Dedifferentiated amniotic fluid mesenchymal stem cell (primary cell): ENCODE data around the gene L3HYPDH.

Experiments
- DNase-seq: peaks from one replicate; pipeline ENCODE4 v3.0.0-alpha.2; 2016; ENCODE audit errors: extremely low spot score

Gene L3HYPDH

DNA sequence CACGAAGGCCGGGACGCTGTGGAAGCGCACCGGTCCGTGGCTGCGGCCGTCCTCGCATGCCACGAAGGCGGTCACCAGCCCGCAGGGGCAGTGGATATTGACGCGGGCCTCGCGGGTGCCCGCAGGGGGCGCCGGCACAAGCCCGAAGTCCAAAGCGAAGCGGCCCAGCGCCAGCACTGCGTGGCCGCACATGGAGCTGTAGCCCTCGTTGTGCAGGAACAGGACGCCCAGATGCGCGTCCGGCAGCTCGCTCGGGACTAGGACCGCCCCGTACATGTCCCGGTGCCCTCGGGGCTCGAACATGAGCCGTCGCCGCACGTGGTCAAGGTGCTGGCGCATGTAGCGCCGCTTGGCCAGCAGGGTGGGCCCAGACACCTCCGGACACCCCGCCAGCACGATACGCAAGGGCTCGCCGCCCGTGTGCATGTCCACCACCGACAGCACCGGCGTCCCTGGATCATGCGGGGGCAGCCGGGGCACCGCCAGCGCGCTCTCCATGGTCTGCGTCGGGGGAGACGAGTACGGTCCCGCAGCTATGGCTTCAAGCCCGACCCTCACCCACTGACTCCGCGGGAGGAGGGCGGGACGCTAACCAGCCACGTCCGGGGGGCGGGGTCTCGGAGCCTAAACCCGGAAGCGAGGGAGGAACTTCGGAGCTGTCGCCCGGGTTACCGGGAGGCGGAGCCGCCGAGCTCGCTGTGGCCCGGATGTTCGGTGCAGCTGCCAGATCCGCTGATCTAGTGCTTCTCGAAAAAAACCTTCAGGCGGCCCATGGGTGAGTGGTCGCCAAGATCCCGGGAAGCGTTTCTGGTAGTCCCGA, at the start of gene L3HYPDH, which contains the start of gene JKAMP:
Gene L3HYPDH, minus strand, starts transcription at position 590 of the 820 bp plus-strand sequence. Its CDS starts 92 bp downstream, at position 498.
Gene JKAMP, plus strand, starts transcription at position 699 of the 820 bp plus-strand sequence. Its CDS starts 73 bp downstream, at position 772.
- peak; percentile 97 for DNase-seq

DNA sequence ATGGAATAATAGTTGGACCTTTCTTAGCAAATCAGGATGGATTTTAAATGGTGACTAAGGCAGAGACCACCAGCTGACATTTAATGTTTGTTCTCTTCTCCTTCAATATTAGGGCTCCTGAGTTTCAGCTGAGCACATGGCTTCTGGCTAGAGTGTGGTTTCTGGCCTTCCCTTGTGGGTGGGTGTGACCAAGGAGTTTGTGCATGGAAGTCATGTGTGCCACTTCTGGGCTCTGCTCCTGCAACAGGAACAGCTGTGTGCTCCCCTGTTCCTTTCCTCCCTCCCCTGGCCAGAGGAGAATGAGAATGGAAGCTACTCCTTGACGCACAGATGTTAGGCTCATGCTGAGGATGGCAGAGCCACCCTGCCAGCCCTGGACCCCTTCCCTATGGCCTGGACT, 48.2 kb upstream of the L3HYPDH start:
- DNase-seq = no peak

DNA sequence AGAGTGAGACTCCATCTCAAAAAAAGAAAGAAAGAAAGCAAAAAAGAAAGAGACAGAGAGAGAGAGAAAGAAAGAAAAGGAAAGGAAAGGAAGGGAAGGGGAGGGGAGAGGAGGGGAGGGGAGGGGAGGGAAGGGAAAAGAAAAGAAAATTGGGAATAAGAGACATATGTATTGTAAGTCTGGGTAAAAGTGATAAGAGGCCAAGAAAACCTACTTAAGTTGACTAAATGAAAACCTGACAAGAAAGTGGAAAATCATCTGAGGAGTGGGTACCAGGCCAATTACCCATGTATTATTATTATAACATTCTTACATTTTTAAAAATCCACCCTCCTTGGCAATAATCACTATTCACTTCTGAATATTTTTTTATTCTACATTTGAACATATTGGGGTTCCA, 46.1 kb upstream of the L3HYPDH start:
- no peak for DNase-seq

DNA sequence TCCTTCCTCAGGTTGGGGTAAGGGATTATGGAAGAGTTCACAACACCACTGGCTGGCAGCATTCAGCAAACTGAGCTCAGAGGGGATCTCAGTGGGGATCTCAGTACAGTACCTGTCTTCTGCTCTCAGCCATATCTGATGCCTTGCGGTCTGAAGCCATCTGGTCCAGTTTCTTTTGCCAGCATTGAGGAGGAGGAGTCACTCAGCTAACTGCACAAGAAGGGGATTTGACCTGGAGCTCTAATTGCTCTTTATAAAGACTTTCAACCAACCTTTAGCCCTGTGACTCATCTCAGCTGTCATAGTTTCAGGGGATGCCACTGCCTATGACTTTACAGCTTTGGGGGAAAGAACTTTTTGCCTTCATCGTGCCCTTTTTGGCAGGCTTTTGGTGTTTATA, 45.0 kb upstream of the L3HYPDH start:
- DNase-seq = no peak

DNA sequence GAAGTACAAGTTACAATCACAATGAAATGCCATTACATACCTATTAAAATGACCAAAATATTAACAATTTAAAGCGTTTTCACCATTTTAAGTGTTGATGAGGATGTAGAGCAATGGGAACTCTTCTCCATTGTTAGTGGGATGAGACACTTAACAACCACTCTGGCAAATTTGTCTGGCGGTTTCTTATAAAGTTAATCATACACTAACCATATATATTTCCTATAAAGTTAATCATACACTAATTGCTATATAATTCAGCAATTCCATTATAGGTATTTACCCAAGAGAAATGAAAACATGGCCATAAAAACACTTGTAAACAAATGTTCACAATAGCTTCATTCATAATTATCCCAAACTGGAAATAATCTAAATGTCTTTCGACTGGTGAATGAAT, 36.0 kb upstream of the L3HYPDH start:
- no peak for DNase-seq

DNA sequence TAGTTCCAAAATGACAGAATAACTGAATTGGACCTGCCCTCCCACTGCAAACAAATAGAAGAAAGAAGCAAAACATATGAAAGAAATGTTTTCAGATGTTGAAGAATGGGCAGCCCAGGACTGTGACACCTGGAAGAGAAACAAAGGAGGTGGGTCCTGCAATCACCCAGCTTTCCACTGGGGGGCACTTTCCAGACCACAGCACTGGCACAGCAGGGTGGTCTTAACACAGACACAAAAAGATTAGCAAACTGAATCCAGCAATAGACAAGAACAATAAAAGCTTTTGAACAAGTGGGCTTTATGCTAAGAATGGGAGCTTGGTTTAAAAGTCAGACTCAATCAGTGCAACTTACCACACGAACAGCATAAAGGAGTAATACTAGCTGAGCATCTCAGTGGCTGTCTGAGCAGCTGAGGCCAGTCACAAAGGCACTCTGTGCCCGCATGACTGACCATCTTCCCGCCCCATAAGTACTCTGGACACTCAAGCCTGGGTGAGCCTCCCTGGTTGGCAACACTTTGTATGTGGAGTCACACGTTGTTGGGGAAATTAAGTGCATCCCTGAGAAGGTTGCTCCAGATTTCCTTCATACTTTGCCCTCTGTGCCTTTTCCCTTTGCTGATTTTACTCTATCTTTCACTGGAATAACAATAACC, 27.8 kb upstream of the L3HYPDH start:
- no peak for DNase-seq

DNA sequence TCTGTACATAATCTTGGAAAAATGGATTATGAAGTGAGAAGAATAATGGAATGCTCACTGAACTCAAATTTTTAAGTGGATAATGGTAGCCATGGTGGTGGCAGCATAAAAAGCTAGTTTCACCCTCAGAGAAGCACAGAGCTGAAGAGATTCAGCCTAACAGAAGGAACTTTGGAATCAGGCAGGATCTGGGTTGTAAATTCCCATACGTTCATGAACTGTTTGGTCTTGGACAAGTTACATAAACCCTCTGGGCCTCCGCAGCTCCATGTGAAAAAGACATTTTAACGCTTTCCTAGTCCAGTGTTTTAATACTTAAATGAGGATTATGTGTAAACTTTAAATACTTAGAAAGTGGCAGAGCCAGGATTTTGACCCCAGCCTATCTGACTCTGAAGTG, 26.8 kb upstream of the L3HYPDH start:
- DNase-seq = no peak

DNA sequence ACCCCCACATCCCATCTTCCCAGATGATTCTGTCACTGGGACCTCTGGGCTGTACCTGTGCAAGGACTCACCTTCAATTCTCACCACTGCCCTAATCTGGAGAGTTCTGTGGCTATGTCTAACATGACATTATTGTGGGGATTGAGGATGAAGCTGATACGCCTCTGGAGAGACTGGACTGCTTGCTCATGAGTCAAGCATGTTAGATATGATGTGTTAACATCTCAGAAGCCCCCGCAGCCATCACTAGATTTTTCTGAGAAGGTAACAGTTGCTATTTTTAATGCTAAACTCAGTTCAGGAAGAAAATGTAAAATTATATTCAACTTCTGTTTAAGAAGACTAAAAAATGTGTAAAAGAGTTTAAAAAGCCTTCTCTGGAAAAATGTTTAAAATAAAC, 25.8 kb upstream of the L3HYPDH start:
- no peak for DNase-seq

DNA sequence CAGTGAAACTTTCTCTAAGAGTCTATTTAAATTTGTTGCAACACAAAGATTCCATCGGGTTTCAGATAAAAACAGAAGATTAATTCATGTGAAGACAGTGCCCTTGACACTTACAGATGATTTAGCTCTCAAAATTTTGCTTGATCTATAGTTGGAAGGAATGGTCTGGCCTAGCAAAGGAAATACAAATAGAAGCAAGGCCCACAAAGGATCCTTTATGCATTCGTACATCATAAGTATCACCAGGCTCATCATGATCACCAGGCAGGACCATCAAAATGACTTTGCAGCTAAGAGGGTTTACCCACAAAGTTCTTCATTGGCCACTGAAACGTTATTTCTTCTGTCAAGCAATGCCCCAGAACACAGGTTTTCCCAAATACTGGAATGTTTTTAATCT, 24.9 kb upstream of the L3HYPDH start:
- no peak for DNase-seq

DNA sequence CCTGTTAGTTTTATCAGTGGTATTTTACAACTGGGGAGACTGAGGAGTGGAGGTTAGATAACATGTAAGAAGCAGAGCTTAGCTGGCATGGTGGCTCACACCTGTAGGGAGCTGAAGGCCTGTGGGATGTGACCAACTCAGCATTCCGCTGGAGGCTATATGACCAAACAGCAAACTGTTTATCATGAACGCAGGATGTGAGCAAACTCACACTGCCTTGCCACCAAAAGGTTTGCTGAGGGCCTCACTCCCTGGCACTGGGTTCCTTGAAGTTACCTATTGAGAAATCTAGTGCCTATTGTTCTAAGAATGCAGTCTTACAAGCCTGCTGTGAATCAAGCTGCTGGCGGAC, 23.5 kb upstream of the L3HYPDH start:
- no peak for DNase-seq

DNA sequence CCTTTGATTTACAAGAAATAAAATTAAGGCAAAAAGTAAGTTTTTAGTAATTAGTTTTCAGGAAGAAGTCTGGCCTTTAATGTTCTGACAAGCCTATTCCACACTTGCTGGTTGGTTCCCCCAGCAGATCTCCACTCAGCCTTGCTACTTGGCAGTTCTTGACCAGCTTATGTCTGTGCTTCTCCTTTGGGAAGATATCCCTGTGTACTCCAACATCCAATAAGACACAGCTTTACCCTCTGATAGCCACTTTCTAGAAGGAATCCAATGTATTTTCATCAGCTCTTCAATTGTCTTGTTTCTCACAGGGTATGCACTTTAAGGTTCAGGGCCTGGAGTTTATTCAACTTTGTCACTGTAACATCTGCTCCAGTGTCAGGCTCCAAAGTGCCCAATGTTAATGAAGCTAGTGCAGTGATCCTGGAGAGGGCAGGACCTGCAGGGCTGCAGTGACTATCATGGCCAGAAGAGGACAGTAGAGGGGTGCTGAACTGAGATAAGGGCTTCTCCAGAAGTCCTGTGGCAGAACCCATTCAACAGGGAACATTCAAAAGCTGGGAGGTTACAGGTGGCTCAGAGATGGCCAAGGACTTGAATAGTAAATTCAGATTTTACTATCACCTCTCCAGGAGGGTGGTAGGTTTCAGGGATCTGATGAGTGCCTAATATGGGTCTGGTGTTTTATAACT, 23.0 kb upstream of the L3HYPDH start:
- no peak for DNase-seq

DNA sequence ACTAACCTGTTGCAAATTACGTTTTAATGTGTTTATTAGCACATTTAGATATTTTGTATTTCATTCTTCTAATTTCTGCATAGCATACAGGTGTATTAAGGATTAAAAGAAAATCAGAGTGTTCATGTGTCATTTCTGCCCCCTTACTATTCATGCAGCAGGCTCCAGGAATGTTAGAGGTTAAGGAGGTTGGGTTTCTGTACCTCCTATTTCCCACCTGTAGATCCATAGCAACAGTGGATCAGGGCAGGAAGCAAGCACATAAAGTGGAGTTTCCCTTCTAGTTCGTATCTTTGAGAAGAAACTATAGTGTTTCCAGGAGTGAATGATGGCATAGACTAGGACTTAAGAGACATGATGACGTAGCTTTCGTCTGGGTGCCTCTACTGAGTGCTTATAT, 19.0 kb upstream of the L3HYPDH start:
- DNase-seq = no peak

DNA sequence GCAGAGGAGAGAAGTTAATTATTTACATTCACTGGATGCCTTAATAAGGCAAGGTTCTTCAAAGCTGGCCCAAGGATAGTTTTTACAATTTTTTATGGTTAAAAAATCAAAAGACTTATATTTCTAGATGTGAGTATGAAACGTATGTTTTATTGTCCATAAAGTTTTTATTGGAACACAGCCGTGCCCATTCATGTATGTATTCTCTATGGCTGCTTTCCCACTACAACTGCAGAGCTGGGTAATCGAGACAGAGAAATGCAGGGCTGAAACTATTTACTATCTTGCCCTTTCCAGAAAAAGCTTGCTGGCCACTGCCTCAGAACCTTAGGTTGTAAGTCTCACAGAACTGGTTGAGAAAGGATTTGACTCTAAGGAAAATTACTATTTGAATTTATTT, 16.5 kb upstream of the L3HYPDH start:
- DNase-seq = no peak

DNA sequence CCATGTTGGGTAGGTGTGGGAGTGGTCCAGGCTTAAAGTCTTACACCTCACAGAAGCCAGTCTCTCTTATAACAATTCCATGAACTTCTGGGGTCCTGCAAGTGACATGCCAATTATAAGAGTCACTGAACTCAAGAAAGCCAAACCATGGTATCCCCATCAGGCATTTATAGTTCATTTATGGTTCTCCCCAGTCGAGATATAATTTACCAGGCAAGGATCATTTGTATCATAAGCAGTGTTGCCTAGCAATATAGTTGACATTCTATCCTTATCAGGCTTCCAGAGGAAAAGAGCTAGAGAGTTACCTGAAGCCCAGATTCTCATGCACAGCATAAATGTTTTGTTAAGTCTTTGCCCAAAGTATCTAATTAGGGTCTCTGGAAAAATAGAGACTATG, 8.2 kb upstream of the L3HYPDH start:
- no peak for DNase-seq

DNA sequence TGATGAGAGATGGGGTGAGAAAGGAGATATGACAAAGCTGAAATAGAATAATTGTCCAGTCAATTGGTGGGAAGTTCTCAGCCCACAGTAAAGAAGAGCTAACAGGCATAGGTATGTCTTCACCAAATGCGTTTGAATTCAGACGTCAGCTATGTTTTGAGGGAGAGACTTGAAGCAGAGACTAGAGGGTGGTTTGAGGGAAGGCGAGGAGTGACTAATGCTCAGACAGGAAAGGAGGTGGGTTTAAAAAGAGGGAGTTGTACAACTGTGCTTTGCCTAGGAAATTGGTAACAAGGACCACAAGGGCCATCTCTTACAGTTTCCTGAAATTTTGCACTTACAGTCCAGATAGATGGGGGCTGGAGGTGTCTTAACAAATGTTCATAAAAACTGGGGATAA, 6.5 kb upstream of the L3HYPDH start:
- DNase-seq = no peak

DNA sequence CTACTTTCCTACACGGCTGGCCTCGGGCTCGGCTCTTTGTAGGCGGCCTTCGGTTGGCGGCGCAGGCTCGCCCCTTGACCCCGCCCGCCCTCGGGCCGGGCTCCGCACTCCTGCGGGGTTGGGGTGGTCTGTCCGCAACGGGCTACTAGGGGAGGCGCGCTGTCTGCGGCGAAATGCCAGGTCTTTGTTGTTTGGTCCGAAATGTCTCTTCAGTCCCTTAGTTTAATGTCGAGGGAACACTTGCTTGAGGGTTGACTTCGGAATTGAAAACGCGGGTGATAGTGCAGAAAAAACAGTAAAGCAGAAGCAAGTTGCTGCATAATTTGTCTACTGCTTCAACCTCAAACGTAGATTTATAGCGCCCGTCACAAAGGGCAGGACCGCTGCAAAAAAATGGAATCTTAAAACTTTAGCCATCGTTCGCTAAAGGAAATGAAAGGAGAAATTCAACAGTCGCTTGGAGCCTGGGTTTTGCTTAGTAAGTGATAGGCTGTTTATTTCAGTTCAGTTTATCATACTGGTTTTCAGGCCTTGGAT, 499 bp upstream of the L3HYPDH start:
- DNase-seq = peak; percentile 26

DNA sequence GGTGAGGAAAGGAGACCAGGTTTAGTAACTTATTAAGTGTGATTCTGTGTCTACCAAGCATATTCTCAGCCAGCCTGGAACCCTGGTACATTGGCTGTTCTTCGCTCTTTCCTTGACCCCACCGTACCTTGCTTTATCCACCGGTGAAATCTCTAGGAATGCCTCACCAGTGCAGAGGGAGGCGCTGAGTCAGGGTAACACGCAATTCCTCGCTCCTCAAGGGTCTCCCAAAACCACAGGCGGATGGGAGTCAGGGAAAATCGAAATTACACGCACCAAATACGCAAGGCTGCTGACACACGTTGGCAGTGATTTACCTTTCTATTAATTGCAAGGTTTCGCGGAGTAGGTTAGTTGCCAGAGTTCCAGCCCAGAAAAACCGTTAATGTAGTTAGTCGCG, 845 bp downstream of the L3HYPDH start:
- peak; percentile 18 for DNase-seq

DNA sequence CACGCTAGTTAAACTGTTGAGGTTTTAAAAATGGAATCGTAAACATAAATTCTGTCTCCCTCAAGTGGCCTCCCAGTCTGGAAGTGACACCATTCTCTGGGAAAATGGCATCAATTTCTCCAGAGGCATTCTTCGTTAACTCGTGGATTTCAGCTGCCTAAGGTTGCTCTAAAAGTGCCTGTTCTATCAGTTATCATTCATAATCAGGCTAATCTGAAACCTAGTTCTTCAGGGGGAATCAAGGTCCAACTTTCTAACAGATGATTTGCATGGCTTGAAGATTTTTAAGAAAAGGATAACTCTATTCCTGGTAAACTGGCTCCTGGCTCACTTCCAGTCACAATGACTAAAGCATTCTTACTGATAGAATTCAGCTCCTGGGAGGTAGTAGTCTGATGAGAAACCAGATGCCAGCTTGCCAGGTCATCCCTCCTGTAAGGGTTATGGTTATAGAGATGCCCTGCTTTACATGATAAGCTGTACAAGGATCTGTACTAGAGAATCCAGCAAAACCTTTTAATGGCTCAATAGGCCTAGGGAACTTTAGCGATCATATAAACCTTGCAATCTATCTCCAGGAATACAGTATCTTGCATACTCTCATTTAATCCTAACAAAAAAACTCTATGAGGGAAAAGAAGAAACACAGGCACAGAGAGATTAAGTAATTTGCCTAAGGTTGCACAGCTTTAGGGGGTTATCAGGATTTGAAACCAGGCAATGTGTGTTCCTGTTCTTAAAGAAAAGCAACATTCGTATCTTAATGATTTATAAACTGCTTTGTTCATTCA, 1.5 kb downstream of the L3HYPDH start:
- peak; percentile 87 for DNase-seq

DNA sequence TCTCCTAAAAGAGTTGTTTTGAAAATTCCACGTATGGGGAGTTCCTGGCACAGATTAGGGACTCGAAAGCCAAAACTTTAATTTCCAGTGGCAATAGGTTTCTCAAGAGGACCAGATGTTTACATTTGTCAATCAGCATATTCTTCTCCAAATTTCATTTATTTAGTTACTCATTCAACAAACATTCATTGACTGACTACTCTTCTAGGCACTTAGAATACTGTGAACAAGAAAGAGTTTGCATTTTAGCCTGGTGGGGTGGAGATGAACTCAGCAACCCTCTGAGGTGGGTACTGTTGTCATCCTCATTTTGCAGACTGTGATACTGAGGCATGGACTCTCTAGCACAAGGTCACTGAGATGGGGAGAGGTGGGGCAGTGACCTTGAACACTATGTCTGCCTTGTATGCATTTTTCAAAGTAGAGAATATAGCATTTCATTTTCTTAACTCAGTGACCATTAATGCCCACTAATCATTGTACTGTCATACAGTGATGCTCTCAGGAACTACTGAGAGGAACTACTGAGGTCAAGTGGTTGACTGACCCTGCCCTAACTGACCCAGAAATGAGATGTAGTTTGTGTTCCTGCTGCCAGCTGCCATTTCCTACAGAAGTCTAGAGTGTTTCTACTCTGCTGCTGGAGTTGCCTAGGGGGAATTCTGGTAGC, 2.2 kb downstream of the L3HYPDH start:
- peak; percentile 54 for DNase-seq

DNA sequence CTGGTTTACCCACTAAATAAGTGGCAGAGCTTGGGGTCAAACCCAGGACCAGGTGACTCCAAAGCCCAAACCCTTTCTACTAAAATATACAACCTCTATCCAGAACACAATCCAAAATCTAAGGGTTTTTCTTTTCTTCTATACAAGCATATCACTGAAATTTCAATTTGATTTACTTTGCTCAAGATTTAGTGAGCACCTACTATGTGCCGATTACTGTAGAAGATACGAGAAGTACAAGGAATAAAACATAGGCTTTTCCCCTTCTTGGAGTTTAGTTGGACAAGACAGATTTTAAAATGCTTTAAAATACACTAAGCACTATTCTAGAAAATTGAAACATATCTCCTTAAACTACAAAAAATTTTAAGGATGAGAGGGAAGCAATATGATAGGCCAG, 2.8 kb downstream of the L3HYPDH start:
- DNase-seq = no peak

DNA sequence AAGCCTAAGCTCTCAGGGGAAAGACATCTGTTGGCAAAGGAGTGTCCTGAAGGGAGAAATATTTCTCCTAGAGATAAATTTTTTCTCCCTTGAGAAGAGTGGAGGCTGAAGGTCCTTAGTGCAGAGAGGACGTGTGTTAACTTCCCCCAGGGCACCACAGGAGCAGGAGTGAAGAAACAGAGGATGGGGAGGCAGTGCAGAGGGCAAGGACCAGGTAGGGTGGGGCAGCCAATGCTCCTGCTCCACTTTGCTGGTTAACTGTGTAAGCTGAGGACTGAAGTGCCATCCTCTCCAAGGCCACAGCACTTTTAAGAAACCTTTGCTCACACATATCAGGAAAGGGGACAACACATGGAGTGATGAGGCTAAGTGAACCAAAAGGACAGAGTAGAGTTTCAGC, 4.0 kb downstream of the L3HYPDH start:
- DNase-seq = no peak
